Vagina (tissue), 2 donors: ENCODE results near the gene C9orf43.

Experiments used
- CTCF ChIP-seq, 3 experiments: fragments of 450-650 bp in 2 of 3; fragments of 200-600 bp in 1 of 3; sonication (generic) in 1 of 3; IDR thresholded peaks; one replicate each; pipeline ENCODE4 v1.5.1; 2017 to 2019; ENCODE audit warnings: antibody characterized with exemption in 3 of 3, mild to moderate bottlenecking in 2 of 3, moderate library complexity in 2 of 3
- POLR2AphosphoS5 ChIP-seq, 2 donors: sonication (generic); formaldehyde crosslinking; IDR thresholded peaks; one replicate each; pipeline ENCODE4 v1.9.0; 2017; ENCODE audit warnings: antibody characterized with exemption in 2 of 2, mild to moderate bottlenecking in 2 of 2, low read depth in 1 of 2; ENCODE audit not compliant: insufficient read depth in 1 of 2

- no peak for TF ChIP-seq CTCF (IDR thresholded peaks at IDR 0.05)
- TF ChIP-seq POLR2AphosphoS5 (IDR thresholded peaks at IDR 0.05; ENCODE audit: insufficient read depth in 1 of 2, low read depth in 1 of 2), result no peak
Observed at GRCh38 chr9:113388833-113389232, 21.7 kb upstream of the C9orf43 start.
